NK-92 (cell line): ENCODE data around the gene BLMH.

ENCODE experiments used
- DNase-seq: peaks from one replicate; lab custom pipeline; 2025; ENCODE audit not compliant: unreplicated experiment; lab: John Stamatoyannopoulos, UW

The BLMH gene

DNA sequence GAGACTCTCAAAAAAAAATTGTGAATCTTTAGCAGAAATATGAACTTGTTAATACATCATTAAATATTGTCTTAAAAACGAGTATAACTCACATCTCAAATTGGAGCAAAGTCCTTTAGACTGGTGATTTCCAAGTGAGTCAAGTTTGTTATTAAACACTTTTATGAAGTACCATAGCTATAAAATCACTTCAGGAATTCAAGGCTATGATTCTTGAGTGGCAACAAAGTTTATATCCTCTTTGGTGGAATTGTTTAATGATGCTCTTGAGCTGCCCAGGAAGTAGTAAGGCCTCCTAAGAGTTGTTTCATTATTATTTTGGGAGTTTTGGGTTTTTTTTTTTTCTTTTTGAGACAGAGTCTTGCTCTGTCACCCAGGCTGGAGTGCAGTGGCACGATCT, 16.7 kb upstream of the BLMH start:
- DNase-seq = no peak

DNA sequence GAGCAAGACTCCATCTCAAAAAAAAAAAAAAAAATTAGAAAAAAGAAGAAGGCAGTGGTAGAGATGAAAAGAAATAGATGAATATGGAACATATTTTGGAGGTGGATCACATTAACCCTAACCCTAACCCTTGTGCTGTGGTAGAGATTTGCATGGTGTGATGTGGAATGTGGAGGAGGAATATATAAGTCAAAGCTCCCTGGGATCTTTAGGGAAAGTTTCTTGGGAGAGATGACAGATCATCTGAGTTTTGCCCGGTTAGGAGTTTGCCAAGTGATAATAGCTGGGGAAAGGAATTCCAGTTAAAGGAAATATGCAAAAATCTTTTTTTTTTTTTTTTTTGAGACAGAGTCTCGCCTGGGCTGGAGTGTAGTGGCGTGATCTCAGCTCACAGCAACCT, 13.0 kb upstream of the BLMH start:
- DNase-seq = no peak

DNA sequence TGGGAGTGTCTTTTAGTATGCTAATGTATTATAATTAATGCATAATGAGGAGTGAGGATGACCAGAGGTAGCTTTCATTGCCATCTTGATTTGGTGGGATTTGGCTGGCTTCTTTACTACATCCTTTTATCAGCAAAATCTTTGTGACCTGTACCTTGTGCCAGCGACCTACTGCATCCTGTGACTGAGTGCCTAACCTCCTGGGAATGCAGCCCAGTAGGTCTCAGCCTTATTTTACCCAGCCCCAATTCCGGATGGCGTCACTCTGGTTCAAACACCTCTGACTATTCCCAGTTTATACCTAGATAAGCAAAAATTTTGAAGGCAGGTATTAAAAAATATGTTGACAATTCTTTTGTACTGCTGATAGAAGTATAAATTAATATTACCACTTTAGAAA, 10.5 kb upstream of the BLMH start:
- DNase-seq = no peak

DNA sequence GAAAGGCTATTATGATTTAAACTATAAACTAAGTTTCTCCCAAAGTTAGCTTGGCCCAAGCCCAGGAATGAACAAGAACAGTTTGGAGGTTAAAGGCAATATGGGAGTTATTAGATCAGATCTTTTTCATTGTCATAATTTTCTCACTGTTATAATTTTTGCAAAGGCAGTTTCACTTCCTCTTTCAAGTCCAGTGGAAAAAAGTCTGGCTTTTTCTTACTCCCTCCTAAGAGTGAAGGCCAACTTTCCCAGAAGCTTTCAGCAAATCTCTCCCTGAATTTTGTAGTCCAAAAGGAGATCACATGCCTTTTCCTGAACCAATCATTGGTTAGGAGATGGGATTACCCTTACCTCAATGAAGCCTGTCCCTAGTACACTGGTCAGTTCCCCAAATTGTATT, 9.1 kb upstream of the BLMH start:
- no peak for DNase-seq

DNA sequence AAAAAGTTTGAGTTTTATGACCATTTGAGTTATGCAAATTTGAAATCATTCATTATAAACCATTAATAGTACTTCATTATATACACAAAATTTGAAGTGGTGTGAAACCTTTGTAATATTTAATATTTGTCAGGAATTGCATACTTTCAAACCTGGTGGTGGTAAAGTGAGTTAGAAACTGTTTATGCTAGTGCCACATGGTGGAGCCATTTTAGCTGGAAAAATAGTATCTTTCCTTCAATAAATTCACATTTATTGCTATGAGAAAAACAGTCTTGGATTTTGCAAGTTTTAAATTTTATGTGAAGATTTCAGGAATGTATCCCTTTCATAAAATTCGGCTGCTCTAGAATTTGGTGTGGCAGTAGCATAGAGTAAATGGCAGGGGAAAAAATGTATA, 7.3 kb upstream of the BLMH start:
- no peak for DNase-seq

DNA sequence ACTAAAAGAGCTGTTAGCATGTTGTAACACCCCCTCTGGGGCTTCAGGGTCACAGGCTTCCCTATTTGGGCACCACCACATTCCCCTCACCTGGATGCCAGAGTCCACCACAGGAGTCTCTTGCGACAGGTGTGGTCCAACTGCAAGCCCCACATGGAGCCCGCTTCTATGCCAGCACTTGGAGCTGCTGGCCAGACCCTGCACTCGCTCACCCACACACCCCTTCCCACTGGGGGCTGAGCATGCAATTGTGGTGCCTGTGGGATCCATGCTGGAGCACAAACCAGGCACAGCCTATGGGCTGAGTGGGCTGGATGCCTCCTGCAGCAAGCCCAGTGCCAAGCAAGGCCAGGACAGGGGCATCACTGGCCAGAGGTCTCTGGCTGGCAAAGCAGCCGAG, 6.0 kb upstream of the BLMH start:
- DNase-seq = no peak

DNA sequence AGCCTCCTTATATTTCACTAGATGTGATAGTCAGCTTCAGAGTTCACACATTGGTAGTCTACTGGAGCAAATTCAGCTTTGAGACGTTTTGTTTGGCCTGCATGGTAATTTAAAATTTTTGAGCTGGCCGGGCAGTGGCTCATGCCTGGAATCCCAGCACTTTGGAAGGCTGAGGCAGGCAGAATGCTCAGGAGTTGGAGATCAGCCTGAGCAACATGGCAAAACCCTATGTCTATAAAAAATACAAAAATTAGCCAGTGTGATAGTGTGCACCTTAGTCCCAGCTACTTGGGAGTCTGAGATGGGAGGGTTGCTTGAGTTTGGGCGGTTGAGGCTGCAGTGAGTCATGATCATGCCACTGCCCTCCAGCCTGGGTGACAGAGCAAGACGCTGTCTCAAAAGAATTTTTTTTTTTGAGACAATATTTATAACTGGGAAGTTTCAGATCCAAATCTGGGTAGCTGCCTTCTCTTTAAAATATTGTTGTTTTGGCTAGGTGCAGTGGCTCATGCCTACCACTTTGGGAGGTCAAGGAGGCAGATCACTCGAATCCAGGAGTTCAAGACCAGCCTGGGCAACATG, 4.8 kb upstream of the BLMH start:
- DNase-seq = no peak

DNA sequence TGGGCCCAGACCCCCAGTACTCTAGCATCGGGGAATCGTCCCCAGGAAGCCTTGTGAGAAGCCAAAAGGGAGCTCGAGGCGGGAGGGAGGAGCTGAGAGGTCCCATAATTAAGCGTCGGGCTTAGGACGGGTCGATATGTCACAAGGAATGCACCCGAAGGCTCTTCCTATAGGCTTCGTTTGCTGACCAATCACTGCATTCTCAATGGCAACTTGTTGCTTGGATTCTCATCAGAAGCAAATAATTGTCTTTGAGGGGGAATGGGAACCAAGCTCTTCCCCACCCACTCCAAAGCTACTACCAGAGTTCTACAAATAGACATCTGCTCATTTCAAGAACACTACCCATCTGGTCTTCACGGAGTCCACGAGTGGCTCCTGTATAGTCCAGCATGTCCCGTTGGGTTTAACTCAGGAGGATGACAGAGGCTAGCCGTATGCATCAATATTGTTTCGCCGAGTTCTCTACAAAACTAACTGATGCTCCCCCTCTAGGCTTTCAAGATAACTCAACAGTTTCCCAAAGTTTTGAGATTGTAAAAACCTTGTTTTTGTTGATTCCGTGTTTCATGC, 628 bp upstream of the BLMH start:
- DNase-seq = no peak

DNA sequence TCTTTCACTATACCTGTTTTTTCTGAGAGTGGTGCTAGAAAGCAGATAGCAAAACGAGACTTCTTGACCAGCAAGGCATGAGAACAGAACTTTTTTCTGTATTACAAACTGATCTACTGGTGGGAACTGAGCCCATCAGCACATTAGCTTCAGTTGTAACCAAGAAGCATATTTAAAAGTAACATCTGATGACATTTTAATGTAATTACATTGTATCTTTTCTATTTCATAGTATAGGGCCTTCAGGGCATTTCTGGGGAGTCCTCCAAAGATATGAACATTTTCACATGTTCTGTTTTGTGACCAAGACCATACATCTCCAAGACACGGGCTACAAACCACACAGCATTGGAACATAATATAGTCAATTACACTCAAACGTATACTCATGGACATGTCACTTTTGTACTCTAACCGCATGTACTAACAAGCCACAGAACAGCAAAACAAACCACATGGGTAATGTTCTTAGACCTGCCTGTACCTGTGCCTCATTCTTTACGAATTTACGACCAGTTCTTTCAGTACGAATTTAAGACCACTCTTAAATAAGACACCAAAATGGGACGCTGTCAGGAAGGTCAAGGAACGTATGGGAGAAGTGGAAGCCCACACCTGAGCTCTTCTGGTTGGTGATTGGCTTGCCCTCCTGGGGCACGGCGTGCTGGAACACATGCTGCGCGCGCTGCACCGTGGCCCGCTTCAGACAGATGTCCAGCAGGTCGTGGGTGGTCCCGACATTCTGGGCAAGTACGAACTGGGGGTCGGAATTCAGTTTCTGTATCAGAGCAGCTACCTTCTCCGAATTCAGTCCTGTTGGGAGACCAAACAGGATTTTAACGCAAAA, 825 bp downstream of the BLMH start:
- DNase-seq = no peak

DNA sequence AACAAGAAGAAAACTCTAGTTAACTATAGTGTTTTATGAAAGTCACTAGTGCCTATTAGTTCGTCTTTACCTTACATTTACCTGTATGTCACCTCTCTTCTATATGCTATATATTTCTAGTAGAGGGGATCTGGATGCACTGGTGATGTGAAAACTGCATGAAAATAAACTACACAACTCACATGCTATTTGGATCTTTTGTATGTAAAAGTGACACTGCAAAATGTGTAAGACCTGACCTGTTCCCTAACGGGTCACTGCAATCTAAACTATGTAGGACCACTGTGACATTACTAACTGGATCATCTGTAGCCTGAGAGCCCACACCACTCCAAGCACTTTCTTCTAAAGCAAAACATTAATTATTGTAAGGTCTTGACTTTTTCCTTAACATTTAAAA, 1.7 kb downstream of the BLMH start:
- DNase-seq = no peak

DNA sequence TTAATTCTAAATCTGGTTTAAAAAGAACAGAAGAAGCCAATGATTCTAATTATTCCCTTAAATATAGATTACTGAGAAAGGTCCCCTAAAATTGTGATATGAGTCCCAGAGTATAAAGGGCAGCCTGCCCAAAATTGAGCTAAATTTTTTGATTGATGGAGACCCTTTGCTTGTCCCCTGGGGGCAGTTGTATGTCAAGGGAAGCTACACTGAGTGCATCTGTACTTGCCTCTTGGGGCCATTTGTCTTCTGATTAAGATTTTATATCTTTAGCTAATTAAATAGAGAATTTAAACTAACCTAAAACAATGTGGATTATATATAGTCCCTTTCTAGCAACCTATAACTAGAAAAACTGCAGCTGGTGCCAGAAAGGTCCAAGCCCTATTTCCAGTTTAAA, 12.6 kb downstream of the BLMH start:
- DNase-seq = no peak

DNA sequence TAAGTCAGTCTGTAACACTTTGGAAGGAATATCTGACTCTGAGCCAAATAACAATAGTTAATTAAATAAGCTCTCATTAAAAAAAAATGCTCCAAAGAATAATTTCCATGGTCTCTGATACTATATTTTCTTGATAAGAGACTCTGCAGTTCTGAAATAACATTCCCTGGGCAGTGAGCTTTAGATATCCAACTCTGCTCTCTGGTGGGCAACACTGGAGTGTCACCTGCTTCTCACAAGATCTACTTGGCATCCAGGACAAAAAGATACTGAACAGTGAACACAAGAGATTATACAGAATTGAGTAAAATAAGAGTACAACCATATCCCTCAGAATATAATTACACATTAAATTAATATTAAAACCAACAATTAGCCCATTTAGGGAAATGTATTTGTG, 13.7 kb downstream of the BLMH start:
- DNase-seq = no peak

DNA sequence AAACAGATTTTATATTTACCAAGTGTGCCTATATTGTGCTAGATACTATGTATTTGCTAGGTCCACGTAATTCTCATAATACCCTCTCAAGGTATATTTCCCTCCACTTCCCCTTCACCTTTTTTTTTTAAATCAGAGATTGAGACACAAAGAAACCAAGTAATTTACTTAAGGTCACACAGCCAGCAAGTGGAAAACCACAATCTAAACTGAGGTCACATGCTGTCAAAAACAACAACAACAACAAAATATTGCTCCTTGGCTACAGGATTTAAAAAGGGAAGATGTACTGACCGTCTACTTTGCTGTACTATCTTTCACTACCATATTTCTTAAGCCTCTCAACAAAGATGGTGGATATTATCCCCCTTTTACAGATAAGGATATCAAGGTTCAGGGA, 15.8 kb downstream of the BLMH start:
- no peak for DNase-seq

DNA sequence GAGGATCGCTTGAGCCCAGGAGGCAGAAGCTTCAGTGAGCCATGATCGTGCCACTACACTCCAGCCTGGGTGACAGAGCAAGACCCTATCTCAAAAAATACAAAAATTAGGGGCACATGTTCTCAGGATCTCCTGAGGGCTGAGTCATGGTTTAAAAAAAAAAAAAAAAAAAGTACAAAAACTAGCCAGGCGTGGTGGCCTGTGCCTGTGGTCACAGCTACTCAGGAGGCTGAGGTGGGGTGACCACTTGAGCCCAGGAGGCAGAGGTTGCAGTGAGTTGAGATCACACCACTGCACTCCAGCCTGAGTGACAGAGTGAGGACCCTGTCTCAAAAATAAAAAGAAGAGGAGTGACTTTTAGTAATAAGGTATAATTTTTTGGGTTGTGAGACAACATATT, 16.9 kb downstream of the BLMH start:
- DNase-seq = no peak

DNA sequence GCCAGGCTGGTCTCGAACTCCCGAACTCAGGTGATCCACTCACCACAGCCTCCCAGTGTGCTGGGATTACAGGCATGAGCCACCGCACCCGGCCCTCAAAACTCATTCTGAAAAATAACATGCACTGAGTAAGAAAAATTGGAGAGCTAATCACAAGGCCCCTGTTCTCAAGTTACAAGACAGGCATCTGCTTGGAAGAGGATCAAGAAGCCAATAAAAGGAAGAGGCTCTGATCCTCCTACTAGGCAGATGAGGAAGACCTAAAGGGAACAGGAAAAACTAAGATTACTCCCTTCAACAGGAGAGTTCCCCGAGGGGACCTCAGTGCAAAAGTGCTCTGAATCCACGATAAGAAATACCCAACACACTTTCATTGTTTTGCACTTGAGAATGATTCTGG, 18.4 kb downstream of the BLMH start:
- DNase-seq = no peak

DNA sequence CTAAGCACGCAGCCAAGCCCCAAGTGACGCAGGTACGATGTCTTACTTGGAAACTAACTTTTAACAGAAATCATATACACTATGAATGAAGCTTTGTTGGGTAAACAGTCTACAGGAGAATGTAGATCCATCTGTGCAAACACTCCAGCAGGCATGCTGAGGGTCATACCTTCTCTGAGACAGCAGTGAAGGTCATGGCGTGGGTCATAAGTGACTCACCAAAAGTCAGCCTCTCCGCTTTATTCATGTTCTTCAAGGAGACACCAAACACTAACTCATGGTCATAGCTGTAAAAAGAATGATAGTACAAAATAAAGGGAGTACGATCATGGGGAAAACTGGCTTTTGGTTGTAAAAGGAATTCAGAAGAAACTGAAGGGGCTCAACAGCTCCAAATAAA, 20.6 kb downstream of the BLMH start:
- no peak for DNase-seq

DNA sequence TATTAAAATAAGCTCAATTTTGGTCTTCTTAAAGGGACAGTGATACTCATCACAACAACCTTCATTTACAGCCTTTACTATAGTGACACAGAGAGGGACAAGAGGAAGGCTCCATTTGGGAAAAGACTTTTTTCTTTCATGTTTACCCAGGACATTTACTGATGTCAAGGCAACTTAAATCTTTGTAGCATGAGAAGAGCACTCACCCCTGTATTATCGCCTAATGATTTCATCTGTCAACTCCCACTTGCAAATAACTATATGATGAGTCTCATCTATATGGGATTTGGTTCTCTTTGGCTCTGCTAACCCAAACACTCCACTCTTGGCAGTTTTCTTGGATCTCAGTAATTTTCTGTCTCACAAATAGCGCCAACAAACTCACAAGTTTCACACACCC, 24.1 kb downstream of the BLMH start:
- no peak for DNase-seq

DNA sequence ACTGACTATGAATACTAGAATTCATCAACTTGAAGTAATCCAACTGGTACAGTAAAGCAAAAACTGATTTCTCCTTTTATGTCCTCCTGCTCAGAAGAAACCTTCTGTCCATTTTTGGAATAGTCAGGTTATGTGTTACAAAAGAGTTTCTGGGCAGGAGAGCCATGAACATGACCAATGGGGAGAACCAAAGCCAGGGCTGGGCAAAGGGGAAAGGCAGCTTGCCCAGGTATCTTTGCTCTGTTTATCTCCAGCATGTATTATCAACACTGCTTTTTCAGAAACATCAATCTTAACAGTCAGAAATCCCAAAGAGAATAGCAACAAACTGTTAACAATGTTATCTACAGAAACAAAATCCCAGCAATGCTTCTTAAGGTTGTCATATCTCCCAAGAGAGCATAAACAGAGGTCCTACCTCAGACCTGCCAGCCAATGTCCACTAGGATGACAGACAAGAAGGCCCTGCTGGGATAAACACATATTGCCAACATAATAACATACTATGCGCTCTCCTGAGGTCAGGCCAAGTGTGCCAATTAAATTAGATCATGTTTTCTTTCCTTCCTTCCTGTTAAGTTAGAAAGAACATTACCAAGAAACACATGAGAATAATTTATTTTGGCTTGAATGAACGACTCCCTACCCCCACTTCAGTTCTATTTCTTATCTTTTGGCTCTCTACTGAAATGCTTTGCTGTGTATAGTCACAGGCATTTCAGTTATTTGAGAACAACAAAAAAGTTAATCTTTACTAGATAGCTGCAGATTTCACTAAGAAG, 28.0 kb downstream of the BLMH start:
- no peak for DNase-seq

DNA sequence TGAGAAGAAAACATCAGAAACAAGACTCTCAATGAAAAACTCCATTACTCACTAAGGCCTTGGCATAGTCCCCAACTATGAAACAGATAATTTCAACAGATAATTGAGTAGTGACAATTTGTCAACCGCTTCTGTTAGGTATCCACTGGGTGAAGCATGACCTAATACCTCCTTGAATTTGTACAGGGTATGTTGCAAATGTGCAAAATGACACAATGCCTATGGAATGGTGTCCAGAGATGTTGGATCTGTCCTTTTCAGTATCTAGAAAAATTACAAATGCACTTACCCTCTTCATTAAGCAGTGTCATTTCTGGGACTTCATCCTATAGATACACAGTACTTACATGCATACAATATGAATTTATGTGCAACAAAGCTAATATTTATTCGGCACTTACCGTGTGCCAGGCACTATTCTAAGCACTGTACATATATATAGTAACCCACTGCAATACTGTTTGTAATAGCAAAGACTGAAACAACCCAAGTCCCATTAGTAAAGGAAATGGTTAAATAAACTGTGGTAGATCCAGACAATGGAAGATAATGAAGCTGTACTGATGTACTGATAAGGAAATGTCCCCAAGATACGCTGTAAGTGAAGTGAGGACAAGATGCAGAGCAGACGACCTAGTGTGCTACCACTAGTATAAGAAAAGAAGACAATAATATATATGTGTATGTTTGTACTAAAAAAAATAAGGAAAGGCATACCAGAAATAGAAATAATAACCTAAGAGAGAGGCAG, 34.8 kb downstream of the BLMH start:
- DNase-seq = no peak

DNA sequence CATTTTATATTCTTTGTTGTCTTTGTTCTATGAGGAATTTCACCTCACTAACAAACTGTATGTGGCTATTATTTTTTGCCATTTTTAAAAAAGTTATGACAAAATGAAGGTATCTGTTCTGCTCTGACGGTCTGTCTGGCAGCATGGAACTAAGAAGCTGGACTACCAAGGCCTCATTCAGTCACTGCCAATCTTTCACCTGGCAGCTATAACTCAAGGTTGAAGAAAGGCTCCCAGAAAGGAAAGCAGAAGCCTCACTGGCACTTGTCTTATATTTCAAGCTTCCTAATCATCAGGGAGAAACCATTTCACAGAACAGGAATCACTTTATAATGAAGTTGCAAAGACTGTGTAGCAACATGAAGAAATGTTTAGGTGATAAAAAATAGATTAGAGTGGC, 37.6 kb downstream of the BLMH start:
- no peak for DNase-seq

DNA sequence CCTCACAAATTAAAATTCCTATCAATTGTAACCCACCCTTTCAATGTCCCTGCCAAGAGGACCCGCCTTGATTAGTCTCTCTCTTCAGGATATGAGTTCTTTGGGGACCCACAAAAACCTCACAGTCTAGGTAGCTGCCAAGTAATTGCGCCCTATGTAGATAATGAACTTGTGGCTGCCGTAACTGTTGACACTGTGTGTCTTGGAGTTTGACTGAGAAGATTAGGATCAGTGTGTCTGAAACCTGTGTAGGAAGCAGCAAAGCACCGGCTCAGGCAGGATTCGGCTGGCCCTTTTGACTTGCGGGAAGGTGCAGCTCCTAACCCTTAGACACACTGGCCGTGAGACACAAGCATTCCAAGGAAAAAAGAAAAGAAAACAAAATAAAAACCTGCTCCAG, 38.4 kb downstream of the BLMH start:
- DNase-seq = no peak
